Gastroesophageal sphincter (tissue), 4 donors: ENCODE measurements around the gene UBR1. TPM values are rescaled to one million over a fixed set of nuclear protein-coding genes. Genes with fewer than 3 reads are reported as not detected.
"Not testable (repeated sequence)": the region's sequence is repeated elsewhere in the genome, so short reads cannot be mapped to it uniquely, and the experiment has no call there.

Source experiments
- ATAC-seq: fragments of 150-250 bp; one replicate; pipeline ENCODE4 v1.9.1; 2016; ENCODE audit warnings: mild to moderate bottlenecking, moderate library complexity
- H3K27ac ChIP-seq, 4 donors: fragments of 200-600 bp; sonication (generic) in 3 of 4; 1 replicate in 3 of 4; 2 replicates in 1 of 4; pipeline ENCODE4 v1.5.1; 2016 to 2019
- H3K27me3 ChIP-seq: fragments of 200-600 bp; sonication (generic); one replicate; pipeline ENCODE4 v1.5.1; 2019
- H3K36me3 ChIP-seq, 2 donors: fragments of 200-600 bp; sonication (generic); one replicate each; pipeline ENCODE4 v1.5.1; 2019; ENCODE audit warnings: control low read depth in 1 of 2
- H3K4me1 ChIP-seq, 3 donors: fragments of 200-600 bp; sonication (generic); 1 replicate in 2 of 3; 2 replicates in 1 of 3; pipeline ENCODE4 v1.5.1; 2016 to 2019; ENCODE audit warnings: control low read depth in 2 of 3
- H3K4me3 ChIP-seq, 2 donors: fragments of 200-600 bp; sonication (generic); one replicate each; pipeline ENCODE4 v1.5.1; 2019; ENCODE audit warnings: mild to moderate bottlenecking in 1 of 2, moderate library complexity in 1 of 2
- H3K9me3 ChIP-seq, 3 donors: fragments of 200-600 bp; sonication (generic); one replicate each; pipeline ENCODE4 v1.5.1; 2017 to 2019; ENCODE audit warnings: control low read depth in 2 of 3
- EP300 ChIP-seq: sonication (generic); formaldehyde crosslinking; IDR thresholded peaks from one replicate; pipeline ENCODE4 v1.6.1; 2017; ENCODE audit warnings: antibody characterized with exemption, mild to moderate bottlenecking
- POLR2A ChIP-seq, 2 donors: fragments of 450-650 bp; IDR thresholded peaks; one replicate each; pipeline ENCODE4 v1.6.1; 2017; ENCODE audit warnings: antibody characterized with exemption in 2 of 2, mild to moderate bottlenecking in 2 of 2, moderate library complexity in 1 of 2
- POLR2AphosphoS5 ChIP-seq: sonication (generic); formaldehyde crosslinking; IDR thresholded peaks from one replicate; pipeline ENCODE4 v1.6.1; 2017; ENCODE audit warnings: antibody characterized with exemption
- WGBS, 2 donors: methylation state at CpG; one replicate each; pipeline ENCODE4 v1.1.5; 2018; ENCODE audit warnings: low coverage in 1 of 2; 5-methylcytosine and 5-hydroxymethylcytosine counted together
- small RNA-seq, 4 donors: library from RNA; depleted of rRNA; stranded (forward); fragments of <200 nt; gene quantifications; one replicate each; pipeline ENCODE3, GENCODE V24; 2016
- total RNA-seq, 4 donors: library from RNA; depleted of rRNA; stranded (reverse); fragments of >200 nt; gene quantifications; one replicate each; pipeline ENCODE4 v1.1.0, GENCODE V29; 2016
- TF ChIP-seq, protein P1 (sequence below), 4 experiments: fragments of 200-600 bp in 2 of 4; fragments of 450-650 bp in 2 of 4; sonication (generic) in 1 of 4; IDR thresholded peaks; one replicate each; pipeline ENCODE4 v1.5.1; 2017 to 2019; ENCODE audit warnings: antibody characterized with exemption in 4 of 4, mild to moderate bottlenecking in 2 of 4, moderate library complexity in 2 of 4

Gene UBR1
- total RNA-seq, 4 donors from 2014 or later, result 24.0 to 46.1 (median 31.5) TPM

DNA sequence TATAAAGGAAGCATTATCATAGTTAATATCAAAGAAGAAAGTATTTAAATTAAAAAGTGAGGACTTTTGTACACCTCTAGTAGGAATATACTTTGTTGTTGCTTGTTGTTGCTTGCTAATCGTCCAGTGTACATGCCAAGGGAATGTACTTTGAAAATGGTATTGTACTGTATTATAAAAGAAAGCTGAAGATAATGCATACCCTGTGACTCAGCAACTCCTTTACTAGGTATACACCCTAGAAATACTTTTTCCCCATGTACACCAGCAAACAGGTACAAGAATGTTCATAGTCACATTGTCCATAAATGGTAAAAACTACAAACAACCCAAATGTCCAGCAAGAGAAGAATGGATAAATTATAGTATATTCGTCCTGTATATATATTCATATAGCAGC lies 197.3 kb downstream of the UBR1 start:
- 66 to 77% methylated on average over 2 of the region's 2 CpGs for WGBS, 2 donors
- H3K4me1 ChIP-seq, result peaks cover 0 to 5% (median 3%) of the 10 kb centered on the region in 3 donors
- no peak for ATAC-seq
- TF ChIP-seq, protein P1, sequence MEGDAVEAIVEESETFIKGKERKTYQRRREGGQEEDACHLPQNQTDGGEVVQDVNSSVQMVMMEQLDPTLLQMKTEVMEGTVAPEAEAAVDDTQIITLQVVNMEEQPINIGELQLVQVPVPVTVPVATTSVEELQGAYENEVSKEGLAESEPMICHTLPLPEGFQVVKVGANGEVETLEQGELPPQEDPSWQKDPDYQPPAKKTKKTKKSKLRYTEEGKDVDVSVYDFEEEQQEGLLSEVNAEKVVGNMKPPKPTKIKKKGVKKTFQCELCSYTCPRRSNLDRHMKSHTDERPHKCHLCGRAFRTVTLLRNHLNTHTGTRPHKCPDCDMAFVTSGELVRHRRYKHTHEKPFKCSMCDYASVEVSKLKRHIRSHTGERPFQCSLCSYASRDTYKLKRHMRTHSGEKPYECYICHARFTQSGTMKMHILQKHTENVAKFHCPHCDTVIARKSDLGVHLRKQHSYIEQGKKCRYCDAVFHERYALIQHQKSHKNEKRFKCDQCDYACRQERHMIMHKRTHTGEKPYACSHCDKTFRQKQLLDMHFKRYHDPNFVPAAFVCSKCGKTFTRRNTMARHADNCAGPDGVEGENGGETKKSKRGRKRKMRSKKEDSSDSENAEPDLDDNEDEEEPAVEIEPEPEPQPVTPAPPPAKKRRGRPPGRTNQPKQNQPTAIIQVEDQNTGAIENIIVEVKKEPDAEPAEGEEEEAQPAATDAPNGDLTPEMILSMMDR (IDR thresholded peaks at IDR 0.05), result no peak
- no peak for TF ChIP-seq POLR2A (IDR thresholded peaks at IDR 0.05)
- no peak for TF ChIP-seq EP300
- TF ChIP-seq POLR2AphosphoS5, result no peak
- no peaks in the 10 kb centered on the region for H3K27me3 ChIP-seq
- no peaks in the 10 kb centered on the region for H3K9me3 ChIP-seq
- no peaks in the 10 kb centered on the region for H3K36me3 ChIP-seq
- no peak overlapping the region for H3K27ac ChIP-seq
- no peak overlapping the region for H3K4me3 ChIP-seq

DNA sequence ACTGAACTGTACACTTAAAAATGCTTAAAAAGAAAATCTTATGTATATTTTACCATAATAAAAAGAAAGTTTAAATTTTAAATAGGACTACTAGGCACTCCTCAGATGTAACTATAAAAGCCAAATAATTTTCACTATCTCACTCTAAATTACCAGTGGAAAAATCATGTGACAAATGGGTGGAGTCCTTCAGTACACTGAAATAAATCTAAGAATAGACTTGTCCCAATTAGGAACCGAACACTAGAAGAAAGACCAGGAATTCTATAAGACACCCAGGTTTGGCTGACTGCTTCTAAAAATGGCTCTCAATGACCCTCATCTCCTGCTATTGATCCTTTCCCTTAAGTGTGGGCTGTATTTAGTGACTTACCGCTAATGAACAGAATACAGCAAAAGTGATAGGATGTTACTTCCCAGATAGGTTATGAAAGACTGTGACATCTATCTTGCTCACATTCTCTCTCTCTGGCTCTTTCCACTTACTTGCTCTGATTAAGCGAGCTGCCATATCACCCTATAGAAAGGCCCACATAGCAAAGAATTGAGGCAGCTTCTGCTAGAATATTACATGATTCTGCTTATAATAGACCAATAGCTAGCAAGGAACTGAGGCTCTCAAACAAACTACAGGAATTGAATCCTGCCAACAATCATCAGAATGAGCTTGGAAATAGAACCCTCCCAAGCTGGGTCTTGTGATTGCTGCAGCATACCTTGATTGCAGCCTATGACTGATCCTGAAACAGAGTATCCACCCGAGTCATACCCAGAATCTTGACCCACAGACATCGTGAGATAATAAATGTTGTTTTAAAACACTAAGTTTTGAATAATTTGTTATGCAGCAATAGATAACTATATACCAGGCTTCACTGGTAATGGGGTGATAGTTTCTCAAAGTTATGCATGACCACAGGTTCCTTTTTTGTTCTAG lies 202.2 kb downstream of the UBR1 start:
- TF ChIP-seq POLR2A (IDR thresholded peaks at IDR 0.05) (no peak), POLR2AphosphoS5 (no peak), EP300 (no peak)
- TF ChIP-seq, protein P1 (IDR thresholded peaks at IDR 0.05), result no peak
- ATAC-seq, result no peak
- Histone ChIP-seq H3K27ac (peak overlapping the region in 3 of 4 donors; percentile 24 to 47 (median 30)), H3K4me3 (no peak overlapping the region), H3K4me1 (peaks cover 0 to 12% (median 10%) of the 10 kb centered on the region in 3 donors), H3K27me3 (no peaks in the 10 kb centered on the region), H3K36me3 (no peaks in the 10 kb centered on the region), H3K9me3 (no peaks in the 10 kb centered on the region)
- 70 to 74% methylated on average over 5 of the region's 5 CpGs for WGBS, 2 donors

DNA sequence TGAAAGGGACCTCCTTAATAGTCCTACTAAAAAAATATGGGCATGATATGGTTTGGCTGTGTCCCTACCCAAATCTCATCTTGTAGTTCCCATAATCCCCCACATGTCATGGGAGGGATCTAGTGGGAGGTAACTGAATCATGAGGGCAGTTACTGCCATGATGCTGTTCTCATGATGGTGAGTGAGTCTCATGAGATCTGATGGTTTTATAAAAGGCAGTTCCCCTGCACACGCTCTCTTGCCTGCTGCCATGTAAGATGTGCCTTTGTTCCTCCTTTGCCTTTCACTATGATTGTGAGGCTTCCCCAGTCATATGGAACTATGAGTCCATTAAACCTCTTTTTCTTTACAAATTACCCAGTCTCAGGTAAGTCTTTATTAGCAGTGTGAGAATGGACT lies 211.9 kb downstream of the UBR1 start:
- ATAC-seq, H3K27ac ChIP-seq, H3K4me3 ChIP-seq, H3K27me3 ChIP-seq, H3K9me3 ChIP-seq, H3K36me3 ChIP-seq: not testable (repeated sequence)
- H3K4me1 ChIP-seq, result peaks cover 0 to 13% (median 0%) of the 10 kb centered on the region in 3 donors
- WGBS, 2 donors, result 100% methylated on average over 1 of the region's 1 CpG

Small RNA genes within 50 kb of the gene (small RNA-seq; reads per million reads assigned to genes)
- gene AC068724.2, result 0 reads per million in 4 donors

Other genes starting within 250 kb of the UBR1 start
- gene TTBK2, start 185.3 kb downstream of the UBR1 start, total RNA-seq, result 10 to 100 TPM; 21.2 to 24.4 (median 23.2) TPM
- 10 to 100 TPM; 11.5 to 25.2 (median 22.9) TPM for gene TMEM62, start 27.5 kb upstream of the UBR1 start, total RNA-seq
- 10 to 100 TPM; 43.0 to 70.9 (median 54.1) TPM for gene CCNDBP1, start 79.4 kb upstream of the UBR1 start, total RNA-seq
- gene EPB42, start 115.0 kb upstream of the UBR1 start, total RNA-seq, result under 1 TPM in 2 of 4 donors, not detected in 2; 0.12 to 0.40 TPM
- gene TGM5, start 160.9 kb upstream of the UBR1 start, total RNA-seq, result 1 to 10 TPM in 1 of 4 donors, under 1 TPM in 2, not detected in 1; 0.31 to 1.3 (median 0.58) TPM
- not detected for gene TGM7, start 196.2 kb upstream of the UBR1 start, total RNA-seq
- 1 to 10 TPM; 5.4 to 9.5 (median 6.4) TPM for gene LCMT2, start 224.5 kb upstream of the UBR1 start, total RNA-seq